ENCODE data around the gene ACACA. TPM values are rescaled to one million over a fixed set of nuclear protein-coding genes. Genes with fewer than 3 reads are reported as not detected.
"Not testable (repeated sequence)": the region's sequence is repeated elsewhere in the genome, so short reads cannot be mapped to it uniquely, and the experiment has no call there.

Gene ACACA
- total RNA-seq (ENCODE audit: low replicate concordance) = 67.4 and 72.7 TPM in 2 replicates

GRCh38 chr17:37406635-37407461, at the start of gene ACACA, which contains the start of gene TADA2A:
ACACA (minus strand) TSS chr17:37406836; CDS start chr17:37406299, 537 bp downstream.
TADA2A (plus strand) TSS chr17:37406886; CDS start chr17:37411366, 4,480 bp downstream.
- peak; percentile 30 for DNase-seq (ENCODE audit: low read depth)
- peak within 1 kb of the TSS; percentile 89 for H3K4me3 ChIP-seq (ENCODE audit: low read depth, low read length)
- no peak for TF ChIP-seq CTCF (IDR thresholded peaks at IDR 0.05; ENCODE audit: insufficient read depth, low read length)

DNA sequence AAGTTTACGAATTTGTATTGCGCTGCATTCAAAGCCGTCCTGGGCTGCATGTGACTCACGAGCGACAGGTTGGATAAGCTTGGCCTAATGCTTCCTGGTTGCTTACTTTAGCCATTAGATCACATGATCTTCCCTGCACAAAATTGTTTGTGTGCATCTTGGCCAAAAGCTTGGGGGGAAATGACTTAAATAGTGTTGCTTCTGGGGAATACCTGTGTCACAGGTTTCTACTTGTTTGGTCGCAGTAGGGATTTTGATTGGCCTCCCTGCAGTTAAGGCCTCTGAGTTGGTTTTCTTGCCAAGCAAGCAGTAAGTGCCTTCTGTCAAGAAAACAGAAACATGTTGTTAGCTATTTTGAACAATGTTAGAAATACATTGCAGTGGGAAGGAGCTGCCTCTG, 43.5 kb upstream of the ACACA start:
- H3K4me3 ChIP-seq (ENCODE audit: low read depth, low read length) = no peak overlapping the region
- no peak for TF ChIP-seq CTCF (IDR thresholded peaks at IDR 0.05; ENCODE audit: insufficient read depth, low read length)
- no peak for DNase-seq (ENCODE audit: low read depth)

- no peak overlapping the region for H3K4me3 ChIP-seq (ENCODE audit: low read depth, low read length)
- no peak for TF ChIP-seq CTCF (IDR thresholded peaks at IDR 0.05; ENCODE audit: insufficient read depth, low read length)
- DNase-seq (ENCODE audit: low read depth) = peak; percentile 19
Measured at GRCh38 chr17:37447641-37448040, 41.0 kb upstream of the ACACA start.

DNA sequence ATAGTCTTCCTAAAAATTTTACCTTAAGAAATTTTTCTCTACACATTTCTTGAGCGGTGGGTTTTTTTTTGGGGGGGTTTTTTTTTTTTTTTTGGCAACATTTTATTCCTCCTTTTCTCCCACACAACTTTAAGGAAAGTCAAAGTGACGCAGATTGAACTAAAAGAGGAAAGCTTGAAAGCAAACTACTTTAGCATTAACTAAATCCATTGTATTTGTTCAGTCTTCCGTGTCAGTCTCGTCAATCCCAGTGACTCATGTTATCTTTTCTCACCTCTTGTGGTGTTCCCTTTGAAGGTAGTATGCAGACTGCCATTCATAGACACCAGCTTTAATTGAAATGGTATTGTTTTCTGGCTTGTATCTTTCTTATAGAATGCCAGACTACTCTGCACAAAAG, 39.4 kb upstream of the ACACA start:
- DNase-seq (ENCODE audit: low read depth) = no peak
- TF ChIP-seq CTCF (IDR thresholded peaks at IDR 0.05; ENCODE audit: insufficient read depth, low read length) = no peak
- H3K4me3 ChIP-seq (ENCODE audit: low read depth, low read length) = no peak overlapping the region

GRCh38 chr17:37441369-37442014, 34.9 kb upstream of the ACACA start:
- H3K4me3 ChIP-seq (ENCODE audit: low read depth, low read length); DNase-seq (ENCODE audit: low read depth): not testable (repeated sequence)

GRCh38 chr17:37440424-37440823, 33.8 kb upstream of the ACACA start:
- no peak overlapping the region for H3K4me3 ChIP-seq (ENCODE audit: low read depth, low read length)
- no peak for TF ChIP-seq CTCF (IDR thresholded peaks at IDR 0.05; ENCODE audit: insufficient read depth, low read length)
- DNase-seq (ENCODE audit: low read depth) = no peak

DNA sequence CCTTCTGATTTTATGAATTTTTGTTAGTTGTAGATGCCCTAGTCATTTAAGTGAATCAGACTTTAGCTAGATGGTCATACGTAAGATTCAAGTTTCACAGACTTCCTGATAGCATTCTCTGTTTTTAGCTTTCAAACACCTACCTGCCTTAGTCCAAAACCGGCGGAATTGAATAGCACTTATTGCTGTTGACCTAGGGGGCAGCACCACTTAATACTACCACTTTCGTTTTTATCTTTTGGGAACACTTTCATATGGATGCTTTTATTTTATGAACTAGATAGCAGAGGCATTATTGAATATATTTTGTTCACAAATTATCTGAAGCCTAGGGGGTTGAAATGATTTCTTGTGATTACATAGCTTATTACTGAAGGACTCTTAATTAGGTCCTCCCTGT, 31.5 kb upstream of the ACACA start:
- no peak overlapping the region for H3K4me3 ChIP-seq (ENCODE audit: low read depth, low read length)
- DNase-seq (ENCODE audit: low read depth) = no peak
- TF ChIP-seq CTCF (IDR thresholded peaks at IDR 0.05; ENCODE audit: insufficient read depth, low read length) = no peak

Measured in fibroblast of the aortic adventitia (primary cell).